ENCODE results near the gene CHGA.

Gene CHGA

GRCh38 chr14:92961567-92961855 is 38.6 kb downstream of the CHGA start:
- no peak for DNase-seq (ENCODE audit: low read depth in 2 of 2)

GRCh38 chr14:92962031-92962830 is 39.3 kb downstream of the CHGA start:
- DNase-seq (ENCODE audit: low read depth in 2 of 2), result no peak

- no peak for DNase-seq (ENCODE audit: low read depth in 2 of 2)
Observed at GRCh38 chr14:92962831-92963095, 39.8 kb downstream of the CHGA start.

GRCh38 chr14:92963301-92964123 is 40.6 kb downstream of the CHGA start:
- no peak for DNase-seq (ENCODE audit: low read depth in 2 of 2)

- DNase-seq (ENCODE audit: low read depth in 2 of 2), result no peak
Observed at GRCh38 chr14:92964124-92965109, 41.5 kb downstream of the CHGA start.

- DNase-seq (ENCODE audit: low read depth in 2 of 2), result no peak
Observed at GRCh38 chr14:92965281-92965680, 42.3 kb downstream of the CHGA start.

- DNase-seq (ENCODE audit: low read depth in 2 of 2), result no peak
Observed at GRCh38 chr14:92967346-92967926, 44.5 kb downstream of the CHGA start.

- no peak for DNase-seq (ENCODE audit: low read depth in 2 of 2)
Observed at GRCh38 chr14:92968291-92969020, 45.5 kb downstream of the CHGA start.

GRCh38 chr14:92969430-92969829 is 46.5 kb downstream of the CHGA start:
- DNase-seq (ENCODE audit: low read depth in 2 of 2), result no peak

- DNase-seq (ENCODE audit: low read depth in 2 of 2), result no peak
Observed at GRCh38 chr14:92969871-92970270, 46.9 kb downstream of the CHGA start.

- DNase-seq (ENCODE audit: low read depth in 2 of 2), result no peak
Observed at GRCh38 chr14:92970271-92970670, 47.3 kb downstream of the CHGA start.

GRCh38 chr14:92971601-92972180 is 48.7 kb downstream of the CHGA start:
- no peak for DNase-seq (ENCODE audit: low read depth in 2 of 2)

GRCh38 chr14:92973261-92973797 is 50.4 kb downstream of the CHGA start:
- no peak for DNase-seq (ENCODE audit: low read depth in 2 of 2)

- no peak for DNase-seq (ENCODE audit: low read depth in 2 of 2)
Observed at GRCh38 chr14:92973798-92974372, 50.9 kb downstream of the CHGA start.

- DNase-seq (ENCODE audit: low read depth in 2 of 2), result no peak
Observed at GRCh38 chr14:92974541-92975345, 51.8 kb downstream of the CHGA start.

GRCh38 chr14:92976268-92976667 is 53.3 kb downstream of the CHGA start:
- DNase-seq (ENCODE audit: low read depth in 2 of 2), result no peak

- no peak for DNase-seq (ENCODE audit: low read depth in 2 of 2)
Observed at GRCh38 chr14:92978229-92979021, 55.5 kb downstream of the CHGA start.

GRCh38 chr14:92980866-92981265 is 57.9 kb downstream of the CHGA start:
- DNase-seq (ENCODE audit: low read depth in 2 of 2), result no peak

- no peak for DNase-seq (ENCODE audit: low read depth in 2 of 2)
Observed at GRCh38 chr14:92981726-92982125, 58.8 kb downstream of the CHGA start.

All from stimulated activated CD4-positive, alpha-beta T cell treated with anti-CD3 and anti-CD28 coated beads, Interleukin-1b, Interleukin-23, amount 100 ng/mL, for 1 hour (primary cell).